GM19023 (cell line): Measurements from ENCODE around the gene SCD.
A peak's percentile ranks its signal among the peaks of the same experiment; 100 is the strongest.
"Not testable (repeated sequence)": the region's sequence is repeated elsewhere in the genome, so short reads cannot be mapped to it uniquely, and the experiment has no call there.

Experiments
- ATAC-seq: cut with Tn5 transposase; IDR thresholded peaks from one replicate; pipeline ENCODE4 v1.9.1; 2021; ENCODE audit warnings: mild to moderate bottlenecking, moderate library complexity; ENCODE audit not compliant: unreplicated experiment

SCD gene

GRCh38 chr10:100346765-100347567 is at the start of gene SCD:
SCD (plus strand) TSS chr10:100347233; CDS start chr10:100347505, 272 bp downstream.
- ATAC-seq: peak; percentile 90

GRCh38 chr10:100297242-100297641 is 49.8 kb upstream of the SCD start:
- no peak for ATAC-seq

GRCh38 chr10:100301123-100301522 is 45.9 kb upstream of the SCD start:
- ATAC-seq: not testable (repeated sequence)

- ATAC-seq: no peak
Measured at GRCh38 chr10:100303724-100304319, 43.2 kb upstream of the SCD start.

GRCh38 chr10:100304414-100304813 is 42.6 kb upstream of the SCD start:
- ATAC-seq: no peak

GRCh38 chr10:100306861-100307260 is 40.2 kb upstream of the SCD start:
- ATAC-seq: no peak

- no peak for ATAC-seq
Measured at GRCh38 chr10:100307684-100308083, 39.3 kb upstream of the SCD start.

- no peak for ATAC-seq
Measured at GRCh38 chr10:100311298-100311697, 35.7 kb upstream of the SCD start.

GRCh38 chr10:100315615-100316014 is 31.4 kb upstream of the SCD start:
- ATAC-seq: no peak

GRCh38 chr10:100318207-100318606 is 28.8 kb upstream of the SCD start:
- no peak for ATAC-seq

- ATAC-seq: no peak
Measured at GRCh38 chr10:100319707-100320402, 27.2 kb upstream of the SCD start.

GRCh38 chr10:100325158-100325557 is 21.9 kb upstream of the SCD start:
- ATAC-seq: no peak

- ATAC-seq: peak; percentile 95
Measured at GRCh38 chr10:100327007-100327717, 19.9 kb upstream of the SCD start.

- no peak for ATAC-seq
Measured at GRCh38 chr10:100327718-100328009, 19.4 kb upstream of the SCD start.

GRCh38 chr10:100328198-100328597 is 18.8 kb upstream of the SCD start:
- no peak for ATAC-seq

GRCh38 chr10:100330079-100330478 is 17.0 kb upstream of the SCD start, which contains the start of gene PKD2L1:
PKD2L1 (minus strand) TSS chr10:100330228; CDS start chr10:100330103, 125 bp downstream.
- ATAC-seq: no peak

GRCh38 chr10:100333106-100333505 is 13.9 kb upstream of the SCD start:
- no peak for ATAC-seq

- no peak for ATAC-seq
Measured at GRCh38 chr10:100333661-100334440, 13.2 kb upstream of the SCD start.

GRCh38 chr10:100334762-100335161 is 12.3 kb upstream of the SCD start:
- ATAC-seq: no peak

GRCh38 chr10:100338434-100339036 is 8.5 kb upstream of the SCD start:
- ATAC-seq: no peak
